HG02678 (cell line): Measurements from ENCODE around the gene ZNHIT1.

Experiments
- ATAC-seq: cut with Tn5 transposase; IDR thresholded peaks from one replicate; pipeline ENCODE4 v1.9.1; 2021; ENCODE audit warnings: mild to moderate bottlenecking, moderate library complexity; ENCODE audit not compliant: unreplicated experiment

The ZNHIT1 gene

DNA sequence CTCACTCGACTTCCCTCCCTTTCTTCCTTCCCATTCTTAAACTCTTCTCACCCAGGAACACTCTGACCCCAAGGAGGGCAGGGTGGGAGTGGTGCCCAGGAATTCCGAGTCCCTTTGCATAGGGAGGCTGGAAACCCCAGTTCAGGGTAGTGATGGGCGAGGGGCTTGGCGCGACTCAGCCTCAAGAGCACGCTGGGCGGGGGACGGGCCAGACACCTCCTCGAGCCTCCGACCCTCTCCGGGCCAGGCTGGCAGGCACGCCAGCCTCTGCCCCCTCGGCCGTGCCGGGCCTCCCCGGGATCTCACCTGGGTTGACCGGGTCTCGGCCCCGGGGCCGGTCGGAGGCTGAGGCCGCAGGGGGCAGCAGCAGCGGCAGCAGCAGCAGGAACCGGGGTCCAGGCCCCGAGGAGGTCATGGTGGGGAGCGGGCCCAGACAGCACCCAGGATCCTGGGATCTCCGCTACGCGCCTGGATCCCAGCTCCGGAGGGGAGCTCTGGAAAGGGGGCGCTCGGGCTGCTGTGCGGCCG lies 1.0 kb upstream of the ZNHIT1 start:
- peak; percentile 17 for ATAC-seq

DNA sequence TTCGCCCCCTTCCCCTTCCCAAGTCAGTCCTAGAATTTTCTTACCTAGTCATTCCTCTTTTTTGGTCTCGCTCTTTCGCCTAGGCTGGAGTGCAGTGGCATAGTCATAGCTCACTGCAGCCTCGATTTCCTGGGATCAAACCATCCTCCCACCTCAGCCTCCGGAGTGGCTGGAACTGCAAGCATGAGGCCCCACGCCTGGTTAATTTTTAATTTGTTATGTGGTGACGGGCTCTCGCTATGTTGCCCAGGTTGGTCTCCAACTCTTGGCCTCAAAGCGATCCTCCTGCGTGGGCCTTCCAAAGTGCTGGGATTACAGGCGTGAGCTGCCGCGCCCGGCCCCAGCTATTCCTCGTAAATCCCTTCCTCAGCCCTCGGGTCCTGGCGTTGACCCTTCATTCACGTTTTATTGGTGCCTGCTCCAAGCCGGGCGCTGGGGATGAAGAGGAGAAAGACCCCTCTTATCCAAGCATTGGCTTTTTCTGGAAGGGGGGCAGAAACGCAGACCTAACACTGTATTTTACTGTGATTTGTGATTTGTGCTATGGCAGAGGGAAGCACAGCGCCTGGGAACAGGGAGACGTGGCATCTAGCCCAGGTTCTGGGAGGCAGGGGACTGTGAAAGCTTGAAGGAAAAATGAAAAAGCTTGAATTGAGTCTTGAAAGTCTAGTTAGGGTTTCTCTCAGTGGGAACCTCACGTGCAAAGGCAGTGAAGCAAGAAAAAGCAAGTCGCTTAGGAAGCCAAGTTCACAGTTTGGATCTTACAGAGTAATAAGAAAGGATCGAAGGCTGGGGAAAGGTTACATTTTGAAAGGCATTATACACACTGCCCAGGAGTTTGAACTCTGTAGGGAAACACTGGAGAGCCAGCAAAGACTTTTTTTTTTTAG lies 516 bp downstream of the ZNHIT1 start:
- ATAC-seq, result peak; percentile 10

DNA sequence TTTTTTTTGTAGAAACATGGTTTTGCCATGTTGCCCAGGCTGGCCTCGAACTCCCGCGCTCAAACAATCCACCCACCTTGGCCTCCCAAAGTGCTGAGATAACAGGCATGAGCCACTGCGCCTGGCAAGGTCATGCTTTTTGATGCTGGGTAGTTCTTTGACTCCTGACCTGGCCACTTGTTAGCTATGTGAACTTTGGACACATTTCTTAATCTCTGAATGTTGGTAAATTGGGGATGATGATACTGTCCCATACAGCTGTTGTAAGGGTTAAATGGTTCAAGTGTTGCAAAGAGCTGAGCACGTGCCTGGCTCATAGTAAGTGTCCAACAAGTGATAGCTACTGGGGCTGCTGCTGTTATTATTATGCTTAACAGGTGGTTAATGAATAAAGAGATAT lies 2.3 kb downstream of the ZNHIT1 start:
- ATAC-seq, result no peak

DNA sequence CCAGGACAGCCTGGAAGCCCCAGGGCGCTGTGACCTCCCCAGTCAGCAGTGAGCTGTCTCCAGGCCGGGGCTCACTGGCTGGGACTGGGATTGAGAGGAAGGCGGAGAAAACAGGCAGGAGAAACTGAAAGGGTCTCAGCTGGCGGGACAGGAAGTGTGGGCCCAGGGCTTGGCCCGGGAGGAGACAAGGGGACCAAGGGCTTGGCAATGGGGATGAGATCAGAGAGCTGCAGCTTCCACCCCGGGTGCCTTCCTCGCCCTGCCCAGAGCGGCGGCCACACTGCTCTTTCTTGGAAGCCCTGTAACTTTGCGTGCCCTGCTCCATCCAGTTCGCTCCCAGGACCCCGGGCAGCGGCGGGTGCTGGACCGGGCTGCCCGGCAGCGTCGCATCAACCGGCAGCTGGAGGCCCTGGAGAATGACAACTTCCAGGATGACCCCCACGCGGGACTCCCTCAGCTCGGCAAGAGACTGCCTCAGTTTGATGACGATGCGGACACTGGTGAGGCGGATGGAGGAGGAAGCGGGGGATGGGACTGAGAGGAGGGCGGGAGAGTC lies 4.4 kb downstream of the ZNHIT1 start:
- no peak for ATAC-seq

DNA sequence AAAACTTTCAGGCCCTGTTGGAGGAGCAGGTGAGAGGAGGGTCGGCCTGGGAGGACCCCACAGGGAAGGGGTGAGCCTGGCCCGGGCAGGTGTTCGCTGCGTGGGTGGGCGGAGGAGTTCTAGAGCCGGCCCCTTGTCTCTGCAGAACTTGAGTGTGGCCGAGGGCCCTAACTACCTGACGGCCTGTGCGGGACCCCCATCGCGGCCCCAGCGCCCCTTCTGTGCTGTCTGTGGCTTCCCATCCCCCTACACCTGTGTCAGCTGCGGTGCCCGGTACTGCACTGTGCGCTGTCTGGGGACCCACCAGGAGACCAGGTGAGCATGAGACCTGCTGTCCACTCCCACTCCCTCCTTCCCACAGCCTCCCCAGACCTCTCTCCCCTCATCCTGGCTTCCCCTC lies 5.6 kb downstream of the ZNHIT1 start:
- no peak for ATAC-seq

DNA sequence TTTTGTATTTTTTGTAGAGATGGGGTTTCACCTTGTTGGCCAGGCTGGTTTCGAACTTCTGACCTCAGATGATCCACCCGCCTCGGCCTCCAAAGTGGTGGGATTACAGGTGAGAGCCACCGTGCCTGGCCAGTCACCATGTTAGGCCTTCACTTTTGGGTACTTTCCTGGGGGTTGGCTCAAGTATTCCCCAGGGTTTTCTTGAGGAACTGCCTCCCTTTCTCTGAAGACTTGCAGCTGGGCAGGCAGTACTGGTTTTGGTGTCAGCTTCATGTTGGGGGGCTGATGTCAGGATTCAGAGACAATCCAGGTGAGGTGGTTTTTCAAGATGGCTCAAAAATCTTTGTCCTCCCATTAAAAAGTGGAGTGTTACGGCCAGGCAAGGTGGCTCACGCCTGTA lies 7.7 kb downstream of the ZNHIT1 start:
- ATAC-seq, result no peak

DNA sequence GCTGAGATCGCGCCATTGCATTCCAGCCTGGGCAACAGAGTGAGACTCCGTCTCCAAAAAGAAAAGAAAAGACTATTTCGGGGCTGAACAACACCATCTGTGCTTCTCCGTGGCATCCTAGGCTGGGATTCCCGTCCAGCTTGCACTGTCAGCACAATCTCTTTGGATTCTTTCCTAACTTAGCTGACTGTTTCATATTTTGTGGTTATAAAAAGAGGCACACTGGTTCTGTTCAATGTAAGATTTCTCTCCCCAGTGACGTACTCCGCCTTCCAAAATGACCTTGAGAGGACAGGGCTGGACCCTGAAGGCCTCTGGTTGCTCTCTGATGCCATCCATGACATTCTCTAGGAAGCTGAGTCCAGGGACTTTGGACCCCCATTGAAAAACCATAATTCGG lies 8.8 kb downstream of the ZNHIT1 start:
- no peak for ATAC-seq

DNA sequence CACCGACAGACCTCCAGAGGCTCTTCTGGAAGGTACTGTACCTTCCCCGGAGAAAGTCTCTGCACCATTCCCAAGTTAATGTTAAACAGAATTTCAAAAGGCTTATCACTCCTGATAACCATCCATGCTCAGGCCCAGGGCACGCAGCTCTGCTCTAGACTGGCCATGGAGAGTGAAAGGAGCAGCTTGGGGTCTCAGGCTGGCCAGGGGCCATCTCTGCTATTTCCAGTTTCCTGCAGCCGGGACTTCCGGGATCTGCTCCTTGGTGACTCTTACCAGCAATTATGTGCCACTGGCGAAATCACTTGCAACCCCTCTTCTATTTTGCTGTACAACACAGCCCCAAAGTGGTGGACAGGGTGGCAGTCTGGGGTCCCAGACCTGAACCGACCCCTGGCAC lies 13.7 kb downstream of the ZNHIT1 start:
- no peak for ATAC-seq

DNA sequence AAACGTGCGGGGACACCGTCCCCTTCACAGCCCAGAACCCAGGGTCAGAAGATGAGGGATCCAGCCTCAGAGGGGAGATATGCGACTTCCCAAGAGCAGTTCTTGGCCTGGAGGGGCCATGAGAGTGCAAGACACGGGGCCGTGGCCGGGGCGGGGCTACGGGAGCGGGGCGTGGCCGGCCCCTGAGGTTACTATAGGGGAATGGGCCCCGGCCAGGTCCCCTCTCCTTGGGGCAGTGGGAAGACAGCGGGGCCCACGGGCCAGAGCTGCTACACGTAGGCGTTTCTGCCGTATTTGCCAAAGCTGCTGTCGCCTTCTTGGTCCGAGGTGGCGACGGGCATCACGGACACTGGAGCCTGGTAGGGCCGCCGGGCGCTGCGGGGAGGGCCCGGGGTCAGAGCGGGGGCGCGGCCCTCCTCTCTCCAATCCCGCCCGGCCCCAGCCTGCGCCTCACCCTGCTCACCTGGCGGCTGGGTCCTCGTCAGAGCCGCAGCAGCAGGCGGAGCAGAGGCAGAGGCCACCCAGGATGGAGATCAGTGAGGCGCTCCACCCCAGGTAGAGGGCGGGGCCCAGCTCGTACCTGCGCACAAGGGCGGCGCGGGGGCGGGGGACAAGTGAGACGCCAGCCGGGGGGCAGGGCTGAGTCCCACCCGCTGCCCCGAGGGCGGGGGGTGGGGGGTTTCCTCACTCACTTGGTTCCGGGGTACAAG lies 14.3 kb downstream of the ZNHIT1 start:
- no peak for ATAC-seq

DNA sequence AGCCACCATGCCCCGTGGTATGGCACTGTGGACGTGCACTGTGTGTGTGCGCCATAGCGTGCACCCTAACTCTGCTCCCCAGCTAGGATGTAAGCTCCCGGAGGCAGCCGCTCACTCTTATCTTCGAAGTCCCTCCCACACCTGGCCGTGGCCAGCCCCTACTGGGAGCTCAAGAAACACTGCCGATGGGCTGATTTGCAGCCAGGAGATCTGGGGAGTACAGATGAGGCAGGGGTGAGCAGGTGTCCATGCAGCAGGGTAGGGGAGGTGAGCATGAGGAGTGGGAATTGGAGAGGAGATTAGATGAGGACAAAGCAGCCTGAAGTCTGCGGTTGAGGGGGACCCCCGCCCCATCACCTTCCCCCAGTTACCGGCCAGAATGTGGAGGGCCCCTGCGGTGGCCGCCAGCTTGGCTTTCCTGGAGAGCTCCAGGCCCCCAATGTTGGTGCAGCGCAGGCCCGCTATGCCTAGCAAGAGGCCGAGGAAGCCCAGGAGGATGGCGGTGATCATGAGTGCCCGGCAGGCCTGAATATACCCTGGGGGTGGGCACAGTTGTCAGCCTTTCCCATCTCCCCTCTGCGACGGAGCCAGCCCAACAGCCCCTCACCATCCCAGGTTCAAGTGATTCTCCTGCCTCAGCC lies 16.1 kb downstream of the ZNHIT1 start:
- no peak for ATAC-seq

DNA sequence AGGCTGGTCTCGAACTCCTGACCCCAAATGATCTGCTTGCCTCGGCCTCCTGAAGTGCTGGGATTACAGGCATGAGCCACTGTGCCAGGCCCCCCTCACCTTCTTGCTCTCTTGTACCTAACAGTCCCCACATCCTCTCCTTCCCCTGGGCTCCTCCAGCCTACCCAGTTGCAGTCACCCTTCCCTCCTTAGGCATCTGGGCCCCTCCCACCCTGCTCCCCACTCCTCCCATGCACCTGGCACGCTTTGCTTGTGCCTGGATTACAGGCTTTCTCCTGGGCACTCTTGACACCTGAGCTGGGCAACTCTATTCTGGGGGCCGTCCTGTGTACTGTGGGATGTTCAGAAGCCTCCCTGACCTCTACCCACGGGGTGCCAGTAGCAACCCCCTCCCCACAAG lies 16.7 kb downstream of the ZNHIT1 start:
- ATAC-seq, result no peak

DNA sequence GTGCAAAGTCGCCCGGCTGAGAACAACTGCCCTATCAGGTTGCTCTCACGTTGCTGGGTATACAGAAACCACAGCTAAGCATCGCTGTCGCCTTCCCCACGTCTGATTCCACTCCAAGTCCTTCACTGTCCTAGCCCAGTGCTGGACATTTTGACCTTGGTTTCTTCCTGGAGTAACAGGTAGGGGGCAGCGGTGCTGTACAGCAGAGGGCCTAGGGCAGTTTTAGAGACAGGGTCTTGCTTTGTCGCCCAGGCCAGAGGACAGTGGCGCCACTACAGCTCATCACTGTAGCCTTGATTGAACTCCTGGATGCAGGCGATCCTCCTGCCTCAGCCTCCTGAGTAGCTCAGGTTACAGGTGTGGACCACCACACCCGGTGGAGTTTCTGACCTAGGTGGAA lies 17.1 kb downstream of the ZNHIT1 start:
- ATAC-seq, result no peak

DNA sequence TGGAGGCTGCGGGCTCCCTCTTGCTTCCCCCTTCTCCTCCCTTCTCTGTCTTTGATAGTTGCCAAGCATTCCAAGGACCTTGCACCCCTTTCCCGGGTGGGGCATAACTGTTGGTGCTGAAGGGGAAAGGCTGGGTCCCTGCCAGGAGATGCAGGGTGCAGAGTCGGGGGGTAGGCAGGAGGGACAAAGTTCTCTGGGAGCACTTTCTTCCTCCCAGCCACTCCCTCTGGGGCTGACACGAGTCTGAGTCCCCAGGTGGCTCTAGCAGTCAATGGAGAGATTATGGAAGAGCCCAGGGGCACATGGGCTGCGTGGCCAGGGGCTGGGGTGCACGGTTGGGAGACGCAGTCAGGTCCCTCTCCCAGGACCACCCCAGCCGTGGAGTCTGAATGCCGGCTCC lies 17.6 kb downstream of the ZNHIT1 start:
- no peak for ATAC-seq

DNA sequence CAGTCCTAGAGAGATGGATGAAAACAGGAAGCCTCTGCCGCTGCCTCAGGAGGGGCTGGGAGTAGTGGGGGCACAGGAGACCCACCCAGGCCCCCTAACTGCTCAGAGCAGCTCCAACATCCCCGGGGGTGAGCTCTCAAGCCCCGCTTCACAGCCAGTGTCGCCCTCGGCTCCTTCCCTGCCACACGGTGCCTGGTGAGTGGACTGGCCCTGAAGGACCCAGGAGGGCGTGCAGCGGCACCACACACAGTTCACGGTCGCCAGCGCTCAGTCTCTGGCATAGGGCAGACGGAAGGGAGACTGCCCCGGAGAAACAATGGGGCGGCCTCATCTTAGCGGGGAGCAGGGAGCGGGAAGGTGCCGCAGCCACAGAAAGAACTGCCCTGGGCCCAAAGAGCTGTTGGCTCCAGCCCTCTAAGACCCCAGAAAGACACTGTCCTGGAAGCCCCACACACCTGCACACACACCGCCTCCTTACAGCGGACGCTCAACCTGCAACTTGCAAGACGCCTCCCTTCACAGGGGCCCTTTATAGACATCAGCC lies 18.4 kb downstream of the ZNHIT1 start:
- ATAC-seq, result no peak

DNA sequence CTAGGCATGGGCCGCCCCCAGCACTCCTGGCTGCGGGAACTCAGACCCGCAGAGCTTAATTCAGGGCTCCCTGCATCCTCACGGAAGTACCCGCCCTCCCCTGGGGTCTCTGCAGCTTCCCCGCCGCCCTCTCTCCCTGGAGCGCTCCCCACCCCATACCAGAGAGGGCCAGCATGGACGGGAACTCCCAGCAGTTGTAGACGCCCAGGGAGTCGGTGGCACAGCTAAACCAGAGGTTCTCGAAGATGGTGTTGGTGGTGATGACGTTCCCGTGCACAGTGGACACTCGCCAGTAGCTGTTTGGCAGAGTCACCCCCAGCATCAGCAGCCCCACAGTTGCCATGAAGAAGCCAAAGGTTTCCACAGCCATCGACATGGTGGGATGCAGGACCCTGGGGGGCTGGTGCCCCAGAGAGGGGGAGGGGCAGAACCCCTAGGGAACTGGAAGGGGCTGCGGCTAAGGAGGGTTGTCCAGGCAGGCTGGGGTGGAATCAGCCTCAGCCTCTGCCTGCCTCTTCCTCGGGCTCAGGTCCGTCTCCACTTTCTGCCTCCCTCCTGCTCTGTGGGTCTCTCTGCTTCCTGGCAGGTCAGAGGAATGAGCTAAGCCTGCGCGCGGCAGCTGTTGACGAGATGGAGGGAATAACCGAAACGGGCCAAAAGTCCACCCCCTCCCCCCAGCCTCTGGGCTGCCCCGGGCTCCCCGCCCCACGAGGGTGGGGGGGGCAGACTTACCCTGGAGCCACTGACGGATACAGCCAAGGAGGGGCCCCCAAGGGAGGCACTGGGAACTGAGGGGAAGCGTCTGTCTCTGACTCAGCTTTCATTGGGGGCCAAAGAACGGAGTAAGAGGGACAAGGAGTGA lies 19.5 kb downstream of the ZNHIT1 start, which contains the start of gene CLDN15:
Gene CLDN15 (minus strand): TSS at position 597 of the 862 bp plus-strand sequence. CDS start 221 bp downstream, at position 376.
- ATAC-seq, result no peak

DNA sequence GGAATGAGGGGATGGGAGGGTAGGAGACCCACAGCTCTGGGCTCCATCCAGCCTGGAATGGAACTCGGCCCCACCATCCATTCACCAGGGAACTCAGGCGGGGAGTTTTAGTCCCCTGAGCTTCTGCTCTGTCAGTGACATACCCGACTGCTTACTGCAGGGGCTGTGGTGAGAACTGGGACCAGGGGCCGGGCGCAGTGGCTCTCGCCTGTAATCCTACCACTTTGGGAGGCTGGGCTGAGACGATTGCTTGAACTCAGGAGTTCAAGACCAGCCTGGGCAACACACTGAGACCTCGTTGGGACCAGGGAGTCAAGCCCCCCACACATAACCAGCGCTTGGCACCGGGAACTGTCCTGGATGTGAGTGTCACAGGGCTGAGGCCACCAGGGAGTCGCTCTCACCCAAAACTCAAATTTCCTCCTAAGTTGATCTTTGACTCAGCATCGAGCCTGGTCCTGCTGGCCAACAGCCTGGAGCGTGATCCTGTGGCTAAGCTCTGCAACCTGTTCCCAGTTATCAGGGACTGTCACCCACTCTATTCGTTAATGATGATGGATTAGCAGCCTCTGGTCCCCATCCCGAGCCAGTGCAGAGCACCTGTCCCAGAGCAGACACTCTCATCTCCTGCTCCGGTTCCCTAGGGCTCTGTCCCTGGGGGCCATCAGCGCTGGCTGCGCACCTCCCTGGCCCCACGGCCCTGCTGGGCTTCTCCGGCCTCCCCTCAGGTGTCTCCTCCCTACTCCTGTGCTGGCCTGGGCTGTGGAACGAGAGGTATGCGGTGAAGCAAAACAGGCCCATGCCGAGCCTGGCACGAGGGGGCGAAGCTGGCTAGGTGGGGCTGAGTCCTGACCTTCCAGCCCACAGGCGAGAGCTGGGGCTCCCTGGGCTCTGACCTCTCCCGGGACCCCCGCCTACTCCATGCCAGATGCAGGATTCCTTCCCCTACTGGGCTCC lies 20.5 kb downstream of the ZNHIT1 start:
- no peak for ATAC-seq

DNA sequence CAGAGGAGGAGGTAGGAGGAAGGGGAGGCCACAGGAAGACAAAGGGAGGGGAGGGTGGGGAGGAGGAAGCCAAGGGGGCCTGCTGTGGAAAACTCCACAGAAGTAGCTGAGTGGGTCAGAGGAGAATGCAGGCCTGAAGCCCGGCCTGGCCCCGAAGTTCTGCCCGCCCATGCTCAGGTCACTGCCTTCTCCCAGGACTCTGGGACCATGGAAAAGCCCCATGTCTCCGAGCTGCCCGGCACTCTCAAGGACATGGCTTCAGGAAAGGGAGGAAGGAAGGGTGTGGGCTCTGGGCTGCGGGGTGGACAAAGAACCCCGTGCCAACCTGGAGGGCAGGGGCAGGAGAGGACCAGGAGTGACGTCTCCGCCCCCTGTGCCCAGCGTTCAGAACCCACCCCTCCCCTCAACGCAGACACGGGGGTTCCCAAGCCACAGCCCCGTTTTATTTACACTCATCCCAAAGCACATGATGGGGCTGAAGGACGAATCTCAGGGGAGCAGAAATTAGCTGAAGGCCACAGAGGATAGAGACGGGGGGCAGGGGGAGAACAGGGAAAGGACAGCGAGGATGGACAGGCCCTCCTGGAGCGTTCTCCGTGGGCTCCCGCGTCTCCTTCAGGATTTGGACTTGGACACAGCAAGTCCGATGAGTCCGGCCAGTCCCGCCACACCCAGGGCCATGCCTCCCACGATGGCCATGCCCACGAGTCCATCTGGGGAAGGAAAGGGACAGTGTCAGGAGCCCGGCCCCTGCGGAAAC lies 21.4 kb downstream of the ZNHIT1 start:
- no peak for ATAC-seq

DNA sequence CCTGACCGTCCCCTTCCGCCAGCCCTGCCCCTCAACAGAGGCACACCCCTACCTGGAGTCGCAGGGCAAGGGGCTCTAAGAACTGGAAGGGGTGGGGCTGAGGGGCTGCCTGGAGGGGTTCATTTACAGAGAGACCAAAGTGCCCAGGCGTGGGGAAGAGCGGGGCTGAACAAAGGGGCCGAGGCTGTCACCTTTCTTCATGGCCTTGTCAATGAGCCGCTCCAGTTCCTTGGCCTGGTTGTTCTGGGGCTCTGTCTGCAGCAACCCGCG lies 21.9 kb downstream of the ZNHIT1 start:
- no peak for ATAC-seq
